Endometrium (tissue), 2 donors: ENCODE measurements around the gene NT5M.

Source experiments
- FAIRE-seq: peaks from 2 replicates; lab custom pipeline; 2012; peaks lifted over from hg19 to GRCh38; lab: Jason Lieb, UNC
- donor health status: control.
- donor health status: control.

NT5M gene

GRCh38 chr17:17355426-17355825 is 52.3 kb downstream of the NT5M start:
- no peak for FAIRE-seq

GRCh38 chr17:17356149-17356930 is 53.2 kb downstream of the NT5M start:
- no peak for FAIRE-seq

- FAIRE-seq = no peak
These were observed 53.7 kb downstream of the NT5M start for GRCh38 chr17:17356931-17357270.

- FAIRE-seq = no peak
These were observed 55.0 kb downstream of the NT5M start for GRCh38 chr17:17358060-17358751.

GRCh38 chr17:17358866-17359265 is 55.7 kb downstream of the NT5M start:
- no peak for FAIRE-seq

GRCh38 chr17:17359271-17359670 is 56.1 kb downstream of the NT5M start:
- FAIRE-seq = no peak

GRCh38 chr17:17360087-17360730 is 57.0 kb downstream of the NT5M start:
- no peak for FAIRE-seq

- FAIRE-seq = no peak
These were observed 58.3 kb downstream of the NT5M start for GRCh38 chr17:17361543-17361866.

GRCh38 chr17:17361867-17362539 is 58.8 kb downstream of the NT5M start:
- FAIRE-seq = no peak

GRCh38 chr17:17362540-17362930 is 59.4 kb downstream of the NT5M start:
- no peak for FAIRE-seq

- FAIRE-seq = no peak
These were observed 60.6 kb downstream of the NT5M start for GRCh38 chr17:17363638-17364337.

GRCh38 chr17:17364338-17364667 is 61.1 kb downstream of the NT5M start:
- no peak for FAIRE-seq

- FAIRE-seq = no peak
These were observed 62.4 kb downstream of the NT5M start for GRCh38 chr17:17365476-17366110.

GRCh38 chr17:17366235-17366634 is 63.1 kb downstream of the NT5M start:
- FAIRE-seq = no peak

- no peak for FAIRE-seq
These were observed 64.0 kb downstream of the NT5M start for GRCh38 chr17:17366941-17367875.

- no peak for FAIRE-seq
These were observed 64.8 kb downstream of the NT5M start for GRCh38 chr17:17367931-17368330.

- FAIRE-seq = no peak
These were observed 67.5 kb downstream of the NT5M start for GRCh38 chr17:17370711-17371110.

- FAIRE-seq = no peak
These were observed 69.8 kb downstream of the NT5M start for GRCh38 chr17:17372856-17373520.

- FAIRE-seq = no peak
These were observed 72.7 kb downstream of the NT5M start for GRCh38 chr17:17375841-17376240.

- FAIRE-seq = no peak
These were observed 73.2 kb downstream of the NT5M start for GRCh38 chr17:17376362-17376761.
